Tibial artery (tissue), 4 donors: ENCODE data around the gene GATAD2B.
"Not testable (repeated sequence)": the region's sequence is repeated elsewhere in the genome, so short reads cannot be mapped to it uniquely, and the experiment has no call there.

ENCODE experiments used
- DNase-seq, 2 donors: peaks; one replicate each; pipeline ENCODE4 v3.0.0-alpha.2; 2019
- H3K27ac ChIP-seq, 2 donors: fragments of 200-600 bp; sonication (generic) in 1 of 2; 1 replicate in 1 of 2; 2 replicates in 1 of 2; pipeline ENCODE4 v1.5.1; 2018 to 2019; ENCODE audit warnings: mild to moderate bottlenecking in 1 of 2
- H3K27me3 ChIP-seq, 2 donors: fragments of 200-600 bp; sonication (generic) in 1 of 2; one replicate each; pipeline versions ENCODE4 v1.5.1 to v1.6.0; 2016 to 2019
- H3K36me3 ChIP-seq, 3 donors: fragments of 200-600 bp; sonication (generic) in 2 of 3; one replicate each; pipeline ENCODE4 v1.5.1; 2016 to 2019; ENCODE audit warnings: mild to moderate bottlenecking in 2 of 3
- H3K4me1 ChIP-seq, 4 donors: fragments of 200-600 bp; sonication (generic) in 2 of 4; 1 replicate in 3 of 4; 2 replicates in 1 of 4; pipeline ENCODE4 v1.5.1; 2016 to 2019
- H3K4me3 ChIP-seq, 2 donors: fragments of 200-600 bp; sonication (generic) in 1 of 2; 1 replicate in 1 of 2; 2 replicates in 1 of 2; pipeline ENCODE4 v1.5.1; 2018 to 2019; ENCODE audit warnings: mild to moderate bottlenecking in 2 of 2
- H3K9me3 ChIP-seq, 3 donors: fragments of 200-600 bp; sonication (generic) in 1 of 3; one replicate each; pipeline ENCODE4 v1.5.1; 2016 to 2019
- CTCF ChIP-seq, 2 experiments: fragments of 200-600 bp in 1 of 2; fragments of 450-650 bp in 1 of 2; IDR thresholded peaks; one replicate each; pipeline ENCODE4 v1.5.1; 2017 to 2019; ENCODE audit warnings: antibody characterized with exemption in 2 of 2, mild to moderate bottlenecking in 1 of 2, moderate library complexity in 1 of 2
- intact Hi-C: fragments of 100-400 bp; cut with DNase I; formaldehyde crosslinking; loops from one replicate; pipeline ENCODE4 v1.15.0; 2023; ENCODE audit warnings: low total_unique reads

The GATAD2B gene

DNA sequence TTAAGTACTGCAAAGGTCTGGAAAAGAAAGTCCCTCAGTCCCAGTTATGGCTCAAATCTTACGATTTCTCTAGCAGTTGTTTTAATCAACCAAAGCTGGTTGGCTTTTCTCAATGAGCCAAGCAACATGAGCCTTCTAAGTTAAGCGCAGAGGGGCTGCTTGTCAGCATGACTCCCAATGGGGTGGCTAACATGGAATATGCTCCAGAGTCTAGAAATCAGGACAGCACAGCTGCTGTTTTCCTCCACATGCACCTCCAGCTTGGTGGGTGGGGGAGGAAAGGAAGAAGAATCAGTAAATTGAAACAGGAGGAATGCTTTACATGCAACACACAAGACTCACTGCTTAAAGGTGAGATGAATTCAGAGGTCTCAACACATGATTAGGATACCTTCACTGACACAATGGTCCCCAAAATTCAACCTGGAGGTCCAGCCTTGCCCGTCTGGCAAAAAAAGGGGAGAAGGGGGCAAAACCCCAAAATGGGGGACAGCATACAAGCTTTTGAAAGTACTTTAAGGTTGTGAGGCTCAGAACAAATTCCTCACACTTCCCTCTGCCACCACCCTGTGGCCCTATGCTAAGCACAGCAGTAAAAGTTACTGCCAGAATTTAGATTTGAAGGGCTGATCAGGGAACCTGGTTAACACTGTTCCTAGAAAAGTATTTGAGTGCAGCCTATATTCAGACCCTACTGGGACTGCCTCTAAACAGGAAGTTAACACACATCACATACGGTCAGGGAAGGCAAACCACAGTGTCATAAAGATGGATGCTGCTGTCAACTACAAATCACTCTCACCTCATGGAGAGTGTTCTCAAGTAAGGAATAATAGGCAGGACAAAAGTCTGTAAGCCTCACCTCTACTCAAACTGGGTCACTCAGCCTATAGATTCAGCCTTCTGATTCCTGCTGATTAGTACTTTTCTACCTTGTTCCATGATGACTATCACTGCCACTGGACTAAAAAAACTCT, 2.6 kb downstream of the GATAD2B start:
- Histone ChIP-seq H3K4me3 (peak overlapping the region; percentile 98 to 100), H3K4me1 (peaks cover 4 to 58% (median 34%) of the 10 kb centered on the region in 4 donors), H3K27me3 (no peaks in the 10 kb centered on the region), H3K9me3 (no peaks in the 10 kb centered on the region), H3K27ac (peak overlapping the region; percentile 0 to 97), H3K36me3 (peaks cover 0 to 8% (median 0%) of the 10 kb centered on the region in 3 donors)
- intact Hi-C loops, result loop anchor here (10.0 kb wide), 1 partner anchor 55 kb away; the partner anchor contains the start of gene JTB
- no peak for DNase-seq
- TF ChIP-seq CTCF (IDR thresholded peaks at IDR 0.05), result peak; percentile 21 to 28

DNA sequence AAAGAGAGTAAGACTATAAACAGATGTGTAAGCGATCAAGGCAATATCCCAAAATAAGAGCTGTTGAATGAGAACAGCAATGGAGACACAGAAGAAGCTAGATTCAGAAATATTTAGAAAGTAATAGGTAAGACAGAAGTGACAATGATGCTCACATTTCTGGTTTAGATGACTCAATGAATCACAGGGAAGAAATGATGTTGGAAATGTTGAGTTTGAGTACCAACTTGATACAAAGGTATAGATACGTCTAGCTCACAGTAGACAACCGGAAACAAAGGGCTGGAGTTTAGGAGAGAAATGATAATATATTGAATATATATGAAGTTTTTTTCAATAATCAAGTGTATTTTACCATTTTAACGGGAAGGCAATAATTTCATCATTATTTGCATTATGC, 6.5 kb downstream of the GATAD2B start:
- intact Hi-C loops, result no loop called here
- Histone ChIP-seq H3K27me3 (no peaks in the 10 kb centered on the region), H3K27ac (no peak overlapping the region), H3K4me1 (peaks cover 0 to 53% (median 31%) of the 10 kb centered on the region in 4 donors), H3K9me3 (no peaks in the 10 kb centered on the region), H3K36me3 (peaks cover 0 to 10% (median 0%) of the 10 kb centered on the region in 3 donors), H3K4me3 (no peak overlapping the region)
- TF ChIP-seq CTCF (IDR thresholded peaks at IDR 0.05), result no peak
- DNase-seq, result no peak

- DNase-seq, result no peak
- no peak overlapping the region for H3K27ac ChIP-seq
- no peak for TF ChIP-seq CTCF (IDR thresholded peaks at IDR 0.05)
- peaks cover 0 to 16% (median 0%) of the 10 kb centered on the region in 3 donors for H3K36me3 ChIP-seq
- no peaks in the 10 kb centered on the region for H3K27me3 ChIP-seq
- intact Hi-C loops, result no loop called here
- H3K4me3 ChIP-seq, result no peak overlapping the region
- peaks cover 0 to 21% (median 7%) of the 10 kb centered on the region in 4 donors for H3K4me1 ChIP-seq
- no peaks in the 10 kb centered on the region for H3K9me3 ChIP-seq
Observed at GRCh38 chr1:153912349-153912748, 10.4 kb downstream of the GATAD2B start.

DNA sequence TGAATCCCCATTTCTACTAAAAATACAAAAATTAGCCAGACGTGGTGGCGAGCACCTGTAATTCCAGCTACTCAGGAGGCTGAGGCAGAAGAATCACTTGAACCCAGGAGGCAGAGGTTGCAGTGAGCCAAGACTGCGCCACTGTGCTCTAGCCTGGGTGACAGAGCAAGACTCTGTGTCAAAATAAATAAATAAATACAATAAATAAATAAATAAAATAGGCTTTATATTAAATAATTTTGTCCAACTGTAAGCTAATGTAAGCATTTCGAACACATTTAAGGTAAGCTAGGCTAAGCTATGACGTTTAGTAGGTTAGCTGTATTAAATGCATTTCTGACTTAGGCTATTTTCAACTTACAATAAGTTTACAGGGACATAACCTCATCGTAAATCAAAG, 12.2 kb downstream of the GATAD2B start:
- H3K27me3 ChIP-seq, intact Hi-C loops, DNase-seq, H3K4me3 ChIP-seq, H3K27ac ChIP-seq, H3K9me3 ChIP-seq: not testable (repeated sequence)
- Histone ChIP-seq H3K4me1 (peaks cover 0 to 16% (median 5%) of the 10 kb centered on the region in 4 donors), H3K36me3 (peaks cover 0 to 19% (median 0%) of the 10 kb centered on the region in 3 donors)

GRCh38 chr1:153908071-153908470, 14.7 kb downstream of the GATAD2B start:
- Histone ChIP-seq H3K27ac (no peak overlapping the region), H3K9me3 (no peaks in the 10 kb centered on the region), H3K27me3 (no peaks in the 10 kb centered on the region), H3K4me1 (peaks cover 0 to 25% (median 16%) of the 10 kb centered on the region in 4 donors), H3K4me3 (no peak overlapping the region), H3K36me3 (peaks cover 0 to 13% (median 0%) of the 10 kb centered on the region in 3 donors)
- no peak for TF ChIP-seq CTCF (IDR thresholded peaks at IDR 0.05)
- intact Hi-C loops, result no loop called here
- DNase-seq, result no peak

- DNase-seq, result no peak
- H3K27me3 ChIP-seq, result no peaks in the 10 kb centered on the region
- H3K27ac ChIP-seq, result no peak overlapping the region
- no peak overlapping the region for H3K4me3 ChIP-seq
- peaks cover 0 to 25% (median 13%) of the 10 kb centered on the region in 4 donors for H3K4me1 ChIP-seq
- TF ChIP-seq CTCF (IDR thresholded peaks at IDR 0.05), result no peak
- no peaks in the 10 kb centered on the region for H3K9me3 ChIP-seq
- intact Hi-C loops, result no loop called here
- peaks cover 0 to 13% (median 0%) of the 10 kb centered on the region in 3 donors for H3K36me3 ChIP-seq
Observed at GRCh38 chr1:153907134-153907533, 15.6 kb downstream of the GATAD2B start.
